T-helper 1 cell (primary cell): ENCODE measurements around the gene ZEB2.

Experiments
- DNase-seq, 5 donors: peaks; one replicate each; pipeline ENCODE4 v3.0.0-alpha.2; 2012 to 2020

The ZEB2 gene

DNA sequence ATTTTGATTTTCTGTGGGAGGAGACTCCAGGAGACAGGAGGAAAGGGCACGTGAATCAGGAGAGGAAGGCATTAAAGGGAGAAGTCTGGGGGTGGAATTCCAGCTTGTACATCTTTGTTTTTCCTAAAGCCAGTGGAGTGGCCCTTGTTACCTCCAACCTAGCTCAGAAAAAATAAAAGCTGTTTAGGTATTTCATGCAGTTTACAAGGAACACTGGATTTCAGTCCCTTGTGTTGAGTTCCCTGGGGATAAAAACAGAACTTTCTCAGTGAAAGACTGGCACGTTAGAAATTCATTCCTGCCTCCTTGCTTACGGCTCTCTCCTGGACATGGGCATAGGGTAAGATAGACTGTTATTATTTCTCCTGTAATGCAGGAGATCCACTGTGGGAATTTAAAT, 170.2 kb downstream of the ZEB2 start:
- DNase-seq: no peak

DNA sequence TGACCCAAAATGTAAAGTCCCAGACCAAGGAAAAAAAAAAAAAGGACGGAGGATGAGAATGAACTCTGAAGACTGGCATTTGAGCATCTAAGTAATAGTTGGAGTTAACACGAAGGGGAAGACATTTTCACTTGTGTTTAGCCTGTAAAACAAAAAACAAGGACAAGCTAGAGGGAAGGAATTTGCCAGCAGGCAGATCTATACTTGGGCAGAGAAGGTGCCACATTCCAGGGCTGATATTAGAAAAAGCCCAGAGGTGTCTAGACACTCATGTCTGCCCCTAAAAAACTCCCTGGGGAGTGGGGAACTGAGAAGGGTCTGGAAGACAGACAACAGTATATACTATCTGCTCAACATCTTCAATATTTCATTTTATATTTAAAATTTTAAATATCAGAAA, 171.1 kb downstream of the ZEB2 start:
- no peak for DNase-seq

DNA sequence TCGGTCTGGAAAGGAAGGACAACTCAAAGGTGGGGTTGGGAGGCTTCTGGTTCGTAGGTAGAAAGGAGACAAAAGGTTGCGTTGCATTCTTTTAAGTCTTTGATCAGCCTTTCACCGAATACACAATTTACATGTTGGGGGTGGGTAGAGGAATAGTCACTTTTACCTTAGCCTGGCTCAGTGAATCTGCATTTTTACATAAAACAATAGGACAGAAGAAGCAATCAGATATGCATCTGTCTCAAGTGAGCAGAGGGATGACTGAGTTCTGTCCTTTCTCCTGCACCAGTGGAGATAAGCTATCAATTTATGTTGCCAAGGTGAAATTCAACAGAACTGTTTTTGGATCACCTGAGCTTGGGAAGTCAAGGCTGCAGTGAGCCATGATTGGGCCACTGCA, 173.7 kb downstream of the ZEB2 start:
- DNase-seq: no peak

DNA sequence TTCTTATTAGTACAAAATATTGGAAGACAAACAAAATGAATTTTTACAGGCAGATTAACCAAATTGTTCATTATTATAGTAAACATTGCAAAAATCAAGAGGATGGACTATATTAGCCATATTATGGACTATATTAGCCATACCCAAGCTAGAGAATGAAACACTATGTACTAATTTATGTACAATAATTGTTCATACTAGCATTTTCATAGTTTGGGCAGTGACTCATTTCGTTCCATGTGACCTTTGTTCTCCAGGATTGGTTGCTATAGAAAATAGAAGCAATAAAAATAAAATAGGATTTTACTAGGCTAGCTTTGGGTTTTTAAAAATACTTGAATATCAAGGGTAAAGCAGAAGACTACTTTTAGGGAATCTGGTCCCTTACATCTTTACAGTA, 176.8 kb downstream of the ZEB2 start:
- DNase-seq: no peak

DNA sequence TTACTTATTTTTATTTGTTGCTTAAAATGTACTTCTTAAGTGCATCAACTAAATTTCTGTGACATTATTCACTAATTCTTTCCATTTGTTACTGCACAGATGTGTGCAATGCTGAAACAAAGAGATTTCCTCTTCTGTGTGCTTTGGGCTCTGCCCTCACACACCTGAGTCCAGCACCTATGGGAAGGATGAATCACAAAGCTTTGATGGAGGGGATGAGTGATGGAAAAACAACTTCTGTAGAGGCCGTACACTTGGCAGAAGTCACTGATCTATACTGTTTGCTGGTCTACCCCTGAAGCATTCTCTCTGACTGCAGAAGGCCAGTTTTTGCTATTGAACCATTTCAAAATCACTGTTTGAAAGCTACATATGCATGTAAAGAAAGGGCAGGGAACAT, 178.4 kb downstream of the ZEB2 start:
- no peak for DNase-seq

DNA sequence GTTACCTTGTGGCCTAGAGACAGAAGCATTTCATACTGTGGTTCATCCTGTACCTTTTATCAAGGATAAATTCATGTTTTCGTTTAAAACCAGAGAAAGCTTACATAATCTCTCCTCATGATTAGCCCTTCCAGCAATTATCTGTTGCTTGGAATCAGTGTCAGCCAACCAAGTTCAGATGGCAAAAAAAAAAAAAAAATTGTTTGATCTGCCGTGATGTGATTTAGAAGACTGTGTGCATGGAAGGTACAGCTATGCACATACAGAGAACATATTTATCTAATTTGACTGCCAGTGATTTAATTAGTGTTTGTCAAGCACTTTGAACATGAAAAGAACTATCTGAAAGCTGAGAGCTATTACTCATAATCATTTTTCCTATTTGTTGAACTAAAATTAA, 180.9 kb downstream of the ZEB2 start:
- no peak for DNase-seq

DNA sequence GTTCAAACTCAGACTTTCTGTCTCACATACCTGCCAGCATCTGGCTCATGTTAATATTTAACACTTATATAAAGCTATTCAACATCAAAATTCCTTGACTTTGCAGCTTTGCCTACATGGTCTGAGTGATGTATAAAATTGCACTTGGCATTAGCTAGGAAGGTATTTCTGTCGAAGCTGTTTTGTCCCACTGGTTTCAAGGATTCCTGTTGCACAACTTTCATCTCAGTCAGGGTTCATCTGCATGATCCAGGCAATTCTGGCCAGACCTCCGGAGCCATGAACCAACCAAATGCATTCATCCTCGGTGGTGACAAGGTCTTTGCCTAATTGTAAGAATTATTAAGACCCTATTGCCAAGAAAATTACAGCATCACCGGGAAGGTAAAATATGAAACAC, 185.4 kb downstream of the ZEB2 start:
- no peak for DNase-seq
